Femur (tissue), 1 donor: Measurements from ENCODE around the gene GTF2IRD1.
A peak's percentile ranks its signal among the peaks of the same experiment; 100 is the strongest.

Experiments
- DNase-seq: peaks from one replicate; pipeline ENCODE4 v3.0.0-alpha.2; 2017

The GTF2IRD1 gene

GRCh38 chr7:74570533-74571156 is 116.9 kb downstream of the GTF2IRD1 start:
- no peak for DNase-seq

GRCh38 chr7:74572301-74572979 is 118.7 kb downstream of the GTF2IRD1 start:
- DNase-seq = peak; percentile 58

- DNase-seq = no peak
These were observed 119.8 kb downstream of the GTF2IRD1 start for GRCh38 chr7:74573512-74573911.

DNA sequence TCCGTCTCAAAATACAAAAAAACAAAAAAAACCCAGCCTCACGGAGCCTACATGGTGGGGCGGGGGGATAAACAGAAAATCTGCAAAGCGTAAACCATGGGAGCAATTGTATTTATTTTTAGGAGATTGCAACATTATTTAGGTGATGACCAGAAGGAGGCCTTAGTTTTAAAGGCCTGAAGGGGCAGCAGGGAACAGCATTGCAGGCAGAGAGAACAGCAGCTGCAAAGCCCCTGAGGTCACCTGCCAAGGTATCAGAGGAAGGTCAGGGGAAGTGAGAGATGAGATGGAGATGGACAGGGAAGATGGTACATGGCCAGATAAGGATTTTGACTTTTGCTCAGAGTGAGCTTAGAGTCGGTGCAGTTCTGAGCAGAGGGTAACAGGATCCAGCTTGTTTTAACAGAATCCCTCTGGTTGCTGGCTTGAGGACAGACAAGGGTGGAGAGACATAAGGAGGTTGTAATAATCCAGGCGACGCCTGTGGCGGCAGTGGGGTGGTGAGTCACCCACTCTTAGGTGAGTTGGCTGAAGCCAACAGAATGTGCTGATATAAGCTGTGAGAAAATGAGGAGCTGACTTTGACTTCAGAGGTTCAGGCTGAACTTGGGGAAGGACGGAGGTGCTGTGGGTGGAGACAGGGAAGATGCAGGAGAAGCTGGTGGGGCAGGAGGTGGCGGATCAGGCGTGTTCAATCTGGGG is 121.5 kb downstream of the GTF2IRD1 start:
- DNase-seq = no peak

- no peak for DNase-seq
These were observed 122.1 kb downstream of the GTF2IRD1 start for GRCh38 chr7:74575811-74576210.

DNA sequence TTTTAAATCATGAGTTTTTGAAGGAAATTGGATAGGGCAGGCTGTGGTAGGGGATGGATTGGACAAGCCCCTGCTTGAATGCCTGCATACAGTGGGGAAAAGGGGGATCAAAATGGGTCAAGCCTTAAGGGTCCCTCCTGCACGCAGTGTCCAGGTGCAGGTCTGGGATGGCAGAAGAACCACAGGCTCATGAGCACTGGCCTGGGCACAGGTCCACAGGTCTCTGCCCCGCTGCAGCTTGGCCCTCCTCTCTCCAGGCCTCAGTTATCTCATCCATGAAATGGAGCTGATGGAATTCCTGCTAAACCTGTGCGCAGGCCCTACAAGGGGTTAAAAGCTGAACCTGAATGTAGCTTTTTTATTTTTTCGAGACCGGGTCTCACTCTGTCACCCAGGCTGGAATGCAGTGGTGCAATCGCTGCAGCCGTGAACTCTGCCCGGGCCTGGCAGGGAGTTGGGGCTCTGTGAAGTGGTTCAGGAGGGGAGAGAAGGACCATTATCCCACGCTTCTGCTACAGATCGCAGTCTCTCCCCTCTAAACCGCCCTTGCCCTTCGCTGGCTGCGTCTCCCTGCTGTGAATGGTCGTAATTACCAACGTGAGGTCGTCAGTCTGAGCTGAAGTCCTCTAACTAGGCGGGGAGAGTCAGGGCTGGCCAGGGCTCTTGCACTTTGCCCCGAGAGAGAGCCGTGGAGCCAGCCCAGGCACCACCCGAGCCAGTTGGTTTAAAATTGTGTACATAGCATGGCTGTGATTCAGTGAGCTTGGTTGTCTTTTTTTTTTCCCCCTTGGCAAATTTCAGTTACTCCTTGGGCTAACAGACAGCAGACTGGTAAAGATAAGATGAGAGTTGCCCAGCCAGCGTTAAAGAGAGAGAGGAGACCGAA is 126.3 kb downstream of the GTF2IRD1 start:
- DNase-seq = no peak

GRCh38 chr7:74581916-74582440 is 128.3 kb downstream of the GTF2IRD1 start:
- no peak for DNase-seq

DNA sequence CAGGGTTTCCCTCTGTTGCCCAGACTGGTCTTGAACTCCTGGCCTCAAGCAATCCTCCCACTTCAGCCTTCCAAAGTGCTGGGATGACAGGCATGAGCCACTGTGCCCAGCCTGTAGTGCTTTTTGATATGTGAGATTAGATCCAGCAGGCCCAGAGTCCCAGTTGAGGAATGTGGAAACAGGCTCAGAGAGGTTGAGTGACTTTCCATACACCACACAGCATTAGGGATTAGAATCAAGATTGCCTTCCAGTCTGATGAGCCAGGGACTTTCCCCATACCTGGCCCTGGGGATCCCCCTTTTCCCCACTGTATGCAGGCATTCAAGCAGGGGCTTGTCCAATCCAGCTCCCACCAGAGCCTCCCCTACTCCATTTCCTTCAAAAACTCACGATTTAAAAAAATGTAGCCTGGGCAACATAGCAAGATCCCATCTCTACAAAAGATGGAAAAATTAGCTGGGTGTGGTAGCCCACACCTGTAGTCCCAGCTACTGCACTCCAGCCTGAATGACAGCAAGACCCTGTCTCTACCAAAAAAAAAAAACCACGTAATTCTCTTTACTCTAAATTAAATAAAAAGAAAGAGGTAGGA is 128.8 kb downstream of the GTF2IRD1 start:
- DNase-seq = no peak

GRCh38 chr7:74583630-74584029 is 129.9 kb downstream of the GTF2IRD1 start:
- DNase-seq = no peak

GRCh38 chr7:74584160-74584954 is 130.7 kb downstream of the GTF2IRD1 start:
- DNase-seq = no peak

- no peak for DNase-seq
These were observed 132.1 kb downstream of the GTF2IRD1 start for GRCh38 chr7:74585844-74586243.

- no peak for DNase-seq
These were observed 132.8 kb downstream of the GTF2IRD1 start for GRCh38 chr7:74586258-74587175.

GRCh38 chr7:74587435-74588126 is 133.9 kb downstream of the GTF2IRD1 start:
- peak; percentile 89 for DNase-seq

GRCh38 chr7:74590813-74591212 is 137.1 kb downstream of the GTF2IRD1 start:
- no peak for DNase-seq

DNA sequence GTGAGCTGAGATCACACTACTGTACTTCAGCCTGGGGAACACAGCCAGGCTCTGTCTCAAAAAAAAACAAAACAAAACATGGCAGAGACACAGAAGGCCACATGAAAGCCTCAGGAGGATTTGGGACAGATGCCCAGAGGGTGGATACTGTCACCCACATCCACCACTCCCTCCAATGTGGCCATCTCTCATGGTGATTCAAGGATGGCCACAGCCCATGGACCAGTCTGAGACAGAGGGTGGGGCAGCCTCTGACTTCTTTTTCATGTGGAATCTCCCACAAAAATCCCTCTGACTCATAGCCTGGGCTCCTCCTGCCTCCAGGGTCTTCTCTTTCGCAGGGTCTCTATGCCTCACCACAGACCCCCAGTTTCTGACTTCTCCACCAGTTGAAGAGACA is 144.9 kb downstream of the GTF2IRD1 start:
- DNase-seq = no peak

DNA sequence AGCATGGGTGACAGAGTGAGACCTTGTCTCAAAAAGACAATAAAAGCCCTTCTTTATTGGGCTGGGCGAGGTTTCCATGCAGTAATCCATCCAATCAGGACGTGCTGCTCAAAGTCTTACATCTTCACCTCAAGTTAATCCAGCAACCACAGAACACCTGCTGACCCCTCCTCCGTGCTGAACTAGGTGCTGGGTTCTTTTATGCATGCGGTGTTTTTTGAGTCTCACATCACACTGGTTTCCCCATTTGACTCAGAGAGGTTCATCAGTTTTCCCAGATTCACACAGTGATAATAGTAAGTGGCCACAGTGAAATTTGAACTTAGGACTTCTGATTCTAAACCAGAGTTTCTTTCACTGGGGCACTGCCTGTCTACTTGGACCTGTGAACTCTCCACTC is 145.5 kb downstream of the GTF2IRD1 start:
- no peak for DNase-seq

DNA sequence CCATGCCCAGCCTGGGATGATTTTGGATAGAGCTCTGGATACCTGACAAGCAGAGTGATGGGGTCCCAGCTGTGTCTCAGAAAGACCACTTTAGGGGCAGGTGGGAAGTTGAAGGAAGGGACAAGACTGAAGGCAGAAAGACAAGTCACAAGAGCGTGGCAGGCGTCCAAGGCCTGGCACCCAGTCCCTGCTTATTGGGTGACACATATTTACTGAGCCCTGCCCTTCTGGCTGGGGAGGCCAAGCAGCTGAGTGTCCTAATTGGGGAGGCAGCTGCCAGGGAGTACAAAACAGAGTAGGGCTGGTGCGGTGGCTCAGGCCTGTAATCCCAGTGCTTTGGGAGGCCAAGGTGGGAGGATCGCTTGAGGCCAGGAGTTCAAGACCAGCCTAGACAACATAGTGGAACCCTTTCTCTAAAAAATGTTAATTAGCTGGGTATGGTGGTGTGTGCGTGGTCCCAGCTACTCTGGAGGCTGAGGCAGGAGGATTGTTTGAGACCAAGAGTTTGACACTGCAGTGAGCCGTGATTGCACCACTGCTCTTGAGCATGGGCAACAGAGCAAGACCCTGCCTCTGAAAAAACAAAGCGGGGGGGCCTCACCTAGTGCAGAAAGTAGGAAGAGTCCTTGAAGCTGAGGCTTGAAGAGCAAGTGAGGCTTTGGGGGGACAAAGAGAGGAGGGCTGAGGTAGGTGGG is 150.8 kb downstream of the GTF2IRD1 start:
- DNase-seq = no peak

GRCh38 chr7:74606101-74606908 is 152.6 kb downstream of the GTF2IRD1 start:
- peak; percentile 47 for DNase-seq
